GM03348 (cell line): ENCODE data around the gene KIAA0408.
"Not testable (repeated sequence)": the region's sequence is repeated elsewhere in the genome, so short reads cannot be mapped to it uniquely, and the experiment has no call there.

Experiments used
- DNase-seq: peaks from one replicate; pipeline ENCODE4 v3.0.0; 2012; ENCODE audit warnings: low spot score

The KIAA0408 gene

GRCh38 chr6:127412016-127412415 lies 47.2 kb downstream of the KIAA0408 start:
- not testable (repeated sequence) for DNase-seq
